GM12878 (cell line): Measurements from ENCODE around the gene GMDS. TPM values are rescaled to one million over a fixed set of nuclear protein-coding genes. Genes with fewer than 3 reads are reported as not detected.

Experiments used
- ATAC-seq: fragments of 200-7000 bp; cut with Tn5 transposase; 3 replicates; pipeline ENCODE4 v1.9.1; 2020; ENCODE audit warnings: mild to moderate bottlenecking, moderate library complexity
- BruUV-seq: library from RNA; stranded (reverse); fragments of 400-500 nt; replicated peaks from 2 replicates; lab custom pipeline; 2021; lab: Mats Ljungman, UMichigan
- CTCF ChIA-PET: fragments of 300-600 bp; sonication (Branson Sonifier 250); formaldehyde crosslinking; extraction: SDS; loops from one replicate; lab custom pipeline; 2021; ENCODE audit warnings: inconsistent platforms; lab: Yijun Ruan, JAX
- POLR2A ChIA-PET: fragments of 350-600 bp; formaldehyde crosslinking; extraction: SDS; loops from one replicate; lab custom pipeline; 2021; ENCODE audit warnings: inconsistent platforms; lab: Charles Lee
- RAD21 ChIA-PET: fragments of 300-600 bp; sonication (Branson Sonifier 250); formaldehyde crosslinking; loops from one replicate; lab custom pipeline; 2023; ENCODE audit warnings: antibody characterized with exemption; ENCODE audit not compliant: unreplicated experiment; lab: Charles Lee
- SMC1A ChIA-PET: fragments of 300-600 bp; sonication (Branson Sonifier 250); formaldehyde crosslinking; loops from one replicate; lab custom pipeline; 2023; ENCODE audit not compliant: unreplicated experiment, uncharacterized antibody; lab: Charles Lee
- DNase-seq: peaks from one replicate; pipeline ENCODE4 v3.0.0-alpha.2; 2011; ENCODE audit warnings: low read depth, low spot score
- FAIRE-seq: peaks from 3 replicates; lab custom pipeline; 2011; peaks lifted over from hg19 to GRCh38; lab: Jason Lieb, UNC
- H2AFZ ChIP-seq: 2 replicates; pipeline ENCODE4 v1.6.0; 2011; ENCODE audit warnings: low read depth, low read length, control low read depth; ENCODE audit not compliant: control insufficient read depth
- H3K27ac ChIP-seq: 2 replicates; pipeline ENCODE4 v1.5.1; 2011; ENCODE audit warnings: control low read depth; ENCODE audit not compliant: control insufficient read depth, insufficient read depth
- H3K27me3 ChIP-seq, 2 experiments: replicated peaks in 1 of 2; 2 replicates each; pipeline versions ENCODE4 v1.6.0 to v1.6.1; 2011; ENCODE audit warnings: low read length in 1 of 2; ENCODE audit not compliant: control insufficient read depth in 2 of 2, insufficient read depth in 2 of 2
- H3K36me3 ChIP-seq, 2 experiments: 2 replicates each; pipeline ENCODE4 v1.5.1; 2011; ENCODE audit warnings: low read length in 1 of 2; ENCODE audit not compliant: control insufficient read depth in 2 of 2, insufficient read depth in 2 of 2
- H3K4me1 ChIP-seq: 2 replicates; pipeline ENCODE4 v1.6.1; 2011; ENCODE audit warnings: mild to moderate bottlenecking, low read length, moderate library complexity, mixed read lengths; ENCODE audit not compliant: control insufficient read depth, insufficient read depth
- H3K4me2 ChIP-seq: 2 replicates; pipeline ENCODE4 v1.6.0; 2011; ENCODE audit warnings: control low read depth; ENCODE audit not compliant: control insufficient read depth, insufficient read depth
- H3K4me3 ChIP-seq: fragments of 200-600 bp; sonication (generic); 2 replicates; pipeline ENCODE4 v1.5.1; 2016
- H3K79me2 ChIP-seq: 2 replicates; pipeline ENCODE4 v1.6.0; 2011; ENCODE audit warnings: low read length; ENCODE audit not compliant: control insufficient read depth, insufficient read depth
- H3K9ac ChIP-seq: 2 replicates; pipeline ENCODE4 v1.8.0; 2011; ENCODE audit warnings: low read length, control low read depth, mixed read lengths; ENCODE audit not compliant: control insufficient read depth, insufficient read depth
- H3K9me3 ChIP-seq: replicated peaks from 3 replicates; pipeline ENCODE4 v1.5.1; 2011; ENCODE audit warnings: mild to moderate bottlenecking, low read length; ENCODE audit not compliant: control insufficient read depth, insufficient read depth
- H4K20me1 ChIP-seq: 2 replicates; pipeline ENCODE4 v1.6.0; 2011; ENCODE audit not compliant: control insufficient read depth, insufficient read depth
- BRCA1 ChIP-seq: IDR thresholded peaks from 2 replicates; pipeline ENCODE4 v1.6.1; 2011; ENCODE audit warnings: low read depth, low read length, improper control_type of control experiment
- CBFB ChIP-seq: IDR thresholded peaks from 2 replicates; pipeline ENCODE4 v1.6.1; 2016; ENCODE audit warnings: antibody characterized with exemption, low read depth
- CBX5 ChIP-seq: sonication (generic); IDR thresholded peaks from 2 replicates; pipeline ENCODE4 v1.6.1; 2016; ENCODE audit warnings: low read depth, moderate library complexity, mild to moderate bottlenecking, inconsistent platforms
- CHD4 ChIP-seq: fragments of 200-600 bp; sonication (generic); IDR thresholded peaks from 2 replicates; pipeline ENCODE4 v1.6.1; 2016; ENCODE audit warnings: mild to moderate bottlenecking
- DPF2 ChIP-seq: fragments of 450-650 bp; IDR thresholded peaks from 2 replicates; pipeline ENCODE4 v1.6.1; 2017; ENCODE audit warnings: mild to moderate bottlenecking
- EGR1 ChIP-seq, 2 experiments: IDR thresholded peaks; 1 replicate in 1 of 2; 2 replicates in 1 of 2; pipeline ENCODE4 v1.6.1; 2011 to 2012; ENCODE audit warnings: low read depth in 2 of 2, low read length in 2 of 2, borderline replicate concordance in 1 of 2, mild to moderate bottlenecking in 1 of 2, moderate library complexity in 1 of 2
- EP300 ChIP-seq, 2 experiments: fragments of 150-350 bp in 1 of 2; IDR thresholded peaks; 2 replicates each; pipeline ENCODE4 v1.6.1; 2011 to 2012; ENCODE audit warnings: low read depth in 2 of 2, low read length in 2 of 2, borderline replicate concordance in 1 of 2, improper control_type of control experiment in 1 of 2, inconsistent platforms in 1 of 2; ENCODE audit not compliant: control insufficient read depth in 1 of 2
- EZH2 ChIP-seq: IDR thresholded peaks from 2 replicates; pipeline ENCODE4 v1.6.1; 2012; ENCODE audit warnings: low read depth, mild to moderate bottlenecking, control low read depth, inconsistent platforms, low read length, borderline replicate concordance; ENCODE audit not compliant: control insufficient read depth
- NFIC ChIP-seq: IDR thresholded peaks from 2 replicates; pipeline ENCODE4 v1.6.1; 2012; ENCODE audit warnings: low read depth, mild to moderate bottlenecking, inconsistent platforms, low read length, moderate library complexity
- NKRF ChIP-seq: fragments of 450-650 bp; conservative IDR thresholded peaks from 2 replicates; pipeline ENCODE4 v1.6.1; 2017; ENCODE audit warnings: mild to moderate bottlenecking, moderate library complexity
- SMAD5 ChIP-seq: IDR thresholded peaks from 2 replicates; pipeline ENCODE4 v1.6.1; 2016; ENCODE audit warnings: antibody characterized with exemption, low read depth
- TBL1XR1 ChIP-seq: IDR thresholded peaks from 2 replicates; pipeline ENCODE4 v1.6.1; 2012; ENCODE audit warnings: low read depth, low read length, improper control_type of control experiment
- WRNIP1 ChIP-seq: IDR thresholded peaks from 2 replicates; pipeline ENCODE4 v1.6.1; 2011; ENCODE audit warnings: low read depth, low read length, improper control_type of control experiment, borderline replicate concordance
- ZBTB4 ChIP-seq: fragments of 450-650 bp; formaldehyde crosslinking; IDR thresholded peaks from 2 replicates; pipeline ENCODE4 v1.4.0; 2022; ENCODE audit warnings: mild to moderate bottlenecking, moderate library complexity
- ZNF622 ChIP-seq: fragments of 450-650 bp; IDR thresholded peaks from 2 replicates; pipeline ENCODE4 v1.6.1; 2017; ENCODE audit warnings: mild to moderate bottlenecking, inconsistent platforms
- ZZZ3 ChIP-seq: IDR thresholded peaks from 2 replicates; pipeline ENCODE4 v1.6.1; 2011; ENCODE audit warnings: low read depth; ENCODE audit not compliant: control insufficient read depth, insufficient read length
- WGBS: methylation state at CpG from one replicate; pipeline ENCODE4 v1.1.6; 2016; ENCODE audit warnings: low lambda C conversion rate; ENCODE audit not compliant: insufficient replicate concordance, insufficient coverage; ENCODE audit errors: missing lambda C conversion rate; 5-methylcytosine and 5-hydroxymethylcytosine counted together
- in situ Hi-C: fragments of 300-500 bp; cut with MboI; formaldehyde crosslinking; loops from 9 replicates; pipeline ENCODE4 v1.14.3; 2018; ENCODE audit warnings: mixed read lengths
- intact Hi-C: fragments of 100-400 bp; cut with micrococcal nuclease; formaldehyde crosslinking; loops from one replicate; pipeline ENCODE4 v1.14.2; 2022; ENCODE audit not compliant: unreplicated experiment
- polyA plus RNA-seq, 11 experiments: library from polyadenylated mRNA; depleted of rRNA in 4 of 11; unstranded in 6 of 11; stranded (reverse) in 5 of 11; fragments of >200 nt; fragmentation: Nextera tagmentation in 4 of 11; fragmentation: Illumina TruSeq in 1 of 11; extraction: Ambion mirVana in 4 of 11; extraction: Trizol in 1 of 11; gene quantifications; 1 replicate in 1 of 11; 2 replicates in 10 of 11; pipeline versions ENCODE4 v1.2.1 to v1.2.3, GENCODE V29; 2011 to 2016; ENCODE audit warnings: inconsistent platforms in 2 of 11, missing spikeins in 2 of 11, low read depth in 1 of 11
- total RNA-seq, 4 experiments: library from RNA; depleted of rRNA in 3 of 4; stranded (reverse); fragments of >200 nt in 3 of 4; fragmentation: Illumina TruSeq in 1 of 4; extraction: Trizol in 1 of 4; gene quantifications; 2 replicates each; pipeline versions ENCODE4 v1.2.1 to v1.2.3, GENCODE V29; 2013 to 2021

Gene GMDS
- total and polyA plus RNA-seq, 10 of the 15 experiments (the other 5 are each of a cell fraction or from before 2014, with no cell fraction given): 0.61 to 53.8 (median 29.3) TPM

GRCh38 chr6:1821164-1821512, 424.3 kb downstream of the GMDS start (continued):
- TF ChIP-seq NKRF: no peak
- TF ChIP-seq CBFB: no peak
- TF ChIP-seq TBL1XR1: no peak
- TF ChIP-seq SMAD5: no peak

GRCh38 chr6:1820714-1821113, 424.7 kb downstream of the GMDS start:
- no peaks in the 10 kb centered on the region for H3K36me3 ChIP-seq
- no peaks in the 10 kb centered on the region for H3K9me3 ChIP-seq
- H3K9ac ChIP-seq: no peak overlapping the region
- FAIRE-seq (no peak), ATAC-seq (no peak), DNase-seq (no peak)
- H3K4me1 ChIP-seq: no peaks in the 10 kb centered on the region
- no peak overlapping the region for H2AFZ ChIP-seq
- no peaks in the 10 kb centered on the region for H4K20me1 ChIP-seq
- no peaks in the 10 kb centered on the region for H3K79me2 ChIP-seq
- POLR2A ChIA-PET: no interaction called here
- RAD21 ChIA-PET: no interaction called here
- whole genome bisulfite sequencing: 100% methylated on average over 1 of the region's 1 CpG
- in situ Hi-C loops: no loop called here
- intact Hi-C loops: no loop called here
- no peak overlapping the region for H3K4me3 ChIP-seq
- H3K27me3 ChIP-seq: no peaks in the 10 kb centered on the region
- SMC1A ChIA-PET: interaction anchor here (1.0 kb wide), 1 partner anchor 218 kb away, joined by 3 read pairs; no protein-coding TSS in a partner anchor
- TF ChIP-seq ZZZ3 (no peak), EP300 (IDR thresholded peaks at IDR 0.05; ENCODE audit: borderline replicate concordance in 1 of 2, control insufficient read depth in 1 of 2, low read depth in 2 of 2, low read length in 2 of 2) (no peak), EZH2 (no peak), CHD4 (no peak), CBX5 (no peak), DPF2 (no peak), ZNF622 (no peak), EGR1 (IDR thresholded peaks at IDR 0.05; ENCODE audit: borderline replicate concordance in 1 of 2, low read depth in 2 of 2, low read length in 2 of 2) (no peak), BRCA1 (no peak), WRNIP1 (no peak), NFIC (no peak), ZBTB4 (CRISPR knock-in tag) (no peak)
- CTCF ChIA-PET: interaction anchor here (0.6 to 1.2 kb wide), 3 partner anchors 12 to 814 kb away, joined by 3 read pairs; no protein-coding TSS in a partner anchor
- H3K4me2 ChIP-seq: no peak overlapping the region
- H3K27ac ChIP-seq: no peak overlapping the region
- no TSS peak for BruUV-seq
